B cell (primary cell): ENCODE data around the gene SPHK1. TPM values are rescaled to one million over a fixed set of nuclear protein-coding genes. Genes with fewer than 3 reads are reported as not detected.

Source experiments
- ATAC-seq: fragments of 200-7000 bp; cut with Tn5 transposase; one replicate; pipeline ENCODE4 v1.10.0; 2021; ENCODE audit warnings: low read depth, mild to moderate bottlenecking, moderate number of reproducible peaks, moderate library complexity
- CTCF ChIA-PET: fragments of 350-600 bp; sonication (Branson Sonifier 250); formaldehyde crosslinking; loops from one replicate; lab custom pipeline; 2021; ENCODE audit warnings: antibody characterized with exemption, inconsistent platforms; lab: Charles Lee
- POLR2A ChIA-PET: fragments of 350-600 bp; sonication (Branson Sonifier 250); formaldehyde crosslinking; loops from one replicate; lab custom pipeline; 2021; ENCODE audit warnings: antibody characterized with exemption; lab: Charles Lee
- DNase-seq: peaks from one replicate; pipeline ENCODE4 v3.0.0; 2013
- H2AFZ ChIP-seq: 2 replicates; pipeline ENCODE4 v1.6.1; 2012; ENCODE audit warnings: mild to moderate bottlenecking, low read depth, low read length; ENCODE audit not compliant: insufficient read depth, poor library complexity, severe bottlenecking
- H3K27ac ChIP-seq, 2 donors: 1 replicate in 1 of 2; 2 replicates in 1 of 2; pipeline ENCODE4 v1.5.1; 2012 to 2013; ENCODE audit warnings: low read length in 2 of 2, mild to moderate bottlenecking in 2 of 2, moderate library complexity in 1 of 2
- H3K27me3 ChIP-seq, 4 experiments: fragments of 200-600 bp in 1 of 4; sonication (generic) in 1 of 4; replicated peaks in 1 of 4; 1 replicate in 2 of 4; 2 replicates in 2 of 4; pipeline versions ENCODE4 v1.6.1 to v1.7.0; 2013 to 2016; ENCODE audit warnings: low read length in 3 of 4, mild to moderate bottlenecking in 2 of 4, mixed read lengths in 1 of 4, moderate library complexity in 1 of 4; ENCODE audit not compliant: insufficient read depth in 4 of 4, control insufficient read depth in 3 of 4; ENCODE audit errors: control extremely low read depth in 1 of 4
- H3K36me3 ChIP-seq, 2 experiments: replicated peaks in 1 of 2; 1 replicate in 1 of 2; 2 replicates in 1 of 2; pipeline versions ENCODE4 v1.6.1 to v1.7.1; 2013; ENCODE audit warnings: low read length in 1 of 2; ENCODE audit not compliant: insufficient read depth in 2 of 2, control insufficient read depth in 1 of 2; ENCODE audit errors: control extremely low read depth in 1 of 2, extremely low read depth in 1 of 2
- H3K4me1 ChIP-seq, 2 donors: fragments of 200-600 bp in 1 of 2; sonication (generic) in 1 of 2; 1 replicate in 1 of 2; 2 replicates in 1 of 2; pipeline versions ENCODE4 v1.5.1 to v1.6.1; 2013 to 2017; ENCODE audit warnings: low read length in 2 of 2; ENCODE audit not compliant: control insufficient read depth in 2 of 2, insufficient read depth in 2 of 2
- H3K4me2 ChIP-seq: replicated peaks from 2 replicates; pipeline ENCODE3; 2012; ENCODE audit warnings: mild to moderate bottlenecking, low read depth, low read length; ENCODE audit not compliant: poor library complexity, severe bottlenecking
- H3K4me3 ChIP-seq, 5 experiments: fragments of 200-600 bp in 1 of 5; sonication (generic) in 1 of 5; 1 replicate in 3 of 5; 2 replicates in 2 of 5; pipeline versions ENCODE4 v1.5.1 to v1.7.0; 2011 to 2016; ENCODE audit warnings: low read length in 4 of 5, mild to moderate bottlenecking in 4 of 5, low read depth in 2 of 5, control low read depth in 1 of 5, moderate library complexity in 1 of 5; ENCODE audit not compliant: insufficient read depth in 1 of 5; ENCODE audit errors: control extremely low read depth in 1 of 5, extremely low read depth in 1 of 5
- H3K79me2 ChIP-seq: fragments of 200-600 bp; sonication (generic); one replicate; pipeline ENCODE4 v1.6.0; 2016; ENCODE audit warnings: low read length; ENCODE audit not compliant: control insufficient read depth, insufficient read depth
- H3K9ac ChIP-seq: fragments of 200-600 bp; sonication (generic); 2 replicates; pipeline ENCODE4 v1.6.1; 2017; ENCODE audit warnings: mild to moderate bottlenecking, low read length, moderate library complexity
- H3K9me3 ChIP-seq, 3 donors: one replicate each; pipeline versions ENCODE4 v1.6.1 to v1.7.1; 2013; ENCODE audit warnings: low read length in 2 of 3; ENCODE audit not compliant: control insufficient read depth in 2 of 3, insufficient read depth in 1 of 3; ENCODE audit errors: control extremely low read depth in 1 of 3
- H4K20me1 ChIP-seq: 2 replicates; pipeline ENCODE4 v1.6.0; 2012; ENCODE audit warnings: mild to moderate bottlenecking, low read length; ENCODE audit not compliant: insufficient read depth, control insufficient read depth, poor library complexity, severe bottlenecking
- H3K27ac Mint-ChIP-seq: one replicate; pipeline ENCODE4 v1.8.0; 2021; ENCODE audit warnings: mixed read lengths
- H3K27me3 Mint-ChIP-seq: one replicate; pipeline ENCODE4 v1.8.0; 2021; ENCODE audit warnings: mixed read lengths
- H3K4me1 Mint-ChIP-seq: one replicate; pipeline ENCODE4 v1.8.0; 2021; ENCODE audit warnings: mixed read lengths
- H3K4me3 Mint-ChIP-seq: one replicate; pipeline ENCODE4 v1.8.0; 2021; ENCODE audit warnings: mixed read lengths
- H3K9me3 Mint-ChIP-seq: one replicate; pipeline ENCODE4 v1.8.0; 2022; ENCODE audit warnings: mixed read lengths; ENCODE audit not compliant: insufficient read depth
- CTCF ChIP-seq: fragments of 200-600 bp; IDR thresholded peaks from one replicate; pipeline ENCODE4 v1.8.0; 2022; ENCODE audit warnings: antibody characterized with exemption, mild to moderate bottlenecking
- EZH2 ChIP-seq: IDR thresholded peaks from 2 replicates; pipeline ENCODE4 v1.6.1; 2012; ENCODE audit warnings: borderline replicate concordance, low read depth, mild to moderate bottlenecking, moderate library complexity, low read length; ENCODE audit not compliant: insufficient read depth, poor library complexity, severe bottlenecking
- WGBS: methylation state at CpG from one replicate; pipeline ENCODE4 v1.1.5; 2013; ENCODE audit warnings: missing lambda C conversion rate; ENCODE audit not compliant: insufficient coverage; 5-methylcytosine and 5-hydroxymethylcytosine counted together
- intact Hi-C: fragments of 100-400 bp; cut with micrococcal nuclease; formaldehyde crosslinking; loops from one replicate; pipeline ENCODE4 v1.10.0; 2022
- polyA plus RNA-seq: library from polyadenylated mRNA; depleted of rRNA; stranded (reverse); fragments of >200 nt; gene quantifications from 2 replicates; pipeline ENCODE4 v1.2.3, GENCODE V29; 2012
- total RNA-seq, 2 donors: library from RNA; stranded (reverse); fragments of 120-200 nt in 1 of 2; gene quantifications; 1 replicate in 1 of 2; 2 replicates in 1 of 2; pipeline versions ENCODE4 v1.2.3 to v1.2.4, GENCODE V29; 2013 to 2022

Gene SPHK1
- total and polyA plus RNA-seq, 2 donors (not counting 1 experiment from before 2014, with no cell fraction given): 1.1 to 2.4 TPM

- H3K27me3 ChIP-seq: peaks cover 0 to 18% (median 8%) of the 10 kb centered on the region in 4 experiments
- H3K9ac ChIP-seq: no peak overlapping the region
- peaks cover 0 to 20% of the 10 kb centered on the region in 2 experiments for H3K36me3 ChIP-seq
- H3K9me3 Mint-ChIP-seq: no peaks in the 10 kb centered on the region
- H2AFZ ChIP-seq: no peak overlapping the region
- no peak for DNase-seq
- H3K27ac Mint-ChIP-seq: peak overlapping the region; percentile 29
- H3K9me3 ChIP-seq: no peaks in the 10 kb centered on the region
- no peaks in the 10 kb centered on the region for H3K79me2 ChIP-seq
- POLR2A ChIA-PET: interaction anchor here (2.0 kb wide), 1 partner anchor 11 kb away, joined by 6 read pairs; no protein-coding TSS in a partner anchor
- no peak overlapping the region for H3K4me3 ChIP-seq
- peaks cover 26 to 29% of the 10 kb centered on the region in 2 donors for H3K4me1 ChIP-seq
- peak overlapping the region; percentile 78 for H3K4me3 Mint-ChIP-seq
- H3K4me1 Mint-ChIP-seq: peaks cover 16% of the 10 kb centered on the region
- peaks cover 11% of the 10 kb centered on the region for H4K20me1 ChIP-seq
- CTCF ChIA-PET: interaction anchor here (0.8 to 10.1 kb wide), 5 partner anchors 10 to 84 kb away, joined by 3 to 94 read pairs (median 5); no protein-coding TSS in a partner anchor
- peaks cover 7% of the 10 kb centered on the region for H3K27me3 Mint-ChIP-seq
- no peak overlapping the region for H3K27ac ChIP-seq
- TF ChIP-seq EZH2 (no peak), CTCF (no peak)
- no peak for ATAC-seq
- H3K4me2 ChIP-seq: no peak overlapping the region
- 95% methylated on average over 25 of the region's 31 CpGs for WGBS
- intact Hi-C loops: no loop called here
Observed at GRCh38 chr17:76386966-76387765, 2.8 kb downstream of the SPHK1 start.
